CD4-positive, CD25-positive, alpha-beta regulatory T cell (primary cell): ENCODE data around the gene ST6GALNAC3. TPM values are rescaled to one million over a fixed set of nuclear protein-coding genes. Genes with fewer than 3 reads are reported as not detected.

ENCODE experiments used
- ATAC-seq, 2 donors: fragments of 150-1000 bp; cut with Tn5 transposase; one replicate each; pipeline ENCODE4 v1.10.0; 2021; ENCODE audit warnings: low read depth in 2 of 2, moderate number of reproducible peaks in 2 of 2, moderate library complexity in 1 of 2
- DNase-seq, 3 donors: peaks; one replicate each; pipeline versions ENCODE4 v3.0.0 to v3.0.0-alpha.2; 2012 to 2022; ENCODE audit warnings: mixed read lengths in 1 of 3
- H3K27ac ChIP-seq: one replicate; pipeline ENCODE4 v1.7.0; 2013; ENCODE audit warnings: mild to moderate bottlenecking, low read length; ENCODE audit not compliant: insufficient read depth, poor library complexity, severe bottlenecking
- H3K27me3 ChIP-seq: one replicate; pipeline ENCODE4 v1.7.0; 2013; ENCODE audit warnings: low read length; ENCODE audit not compliant: control insufficient read depth, insufficient read depth
- H3K36me3 ChIP-seq: one replicate; pipeline ENCODE4 v1.7.0; 2013; ENCODE audit warnings: mild to moderate bottlenecking, low read length, moderate library complexity; ENCODE audit not compliant: control insufficient read depth, insufficient read depth
- H3K4me1 ChIP-seq: 2 replicates; pipeline ENCODE4 v1.7.0; 2013; ENCODE audit warnings: mild to moderate bottlenecking, low read length; ENCODE audit not compliant: insufficient read depth, control insufficient read depth, poor library complexity, severe bottlenecking
- H3K4me3 ChIP-seq: one replicate; pipeline ENCODE4 v1.7.0; 2013; ENCODE audit warnings: low read depth, mild to moderate bottlenecking, low read length, moderate library complexity
- H3K9me3 ChIP-seq, 2 experiments: 1 replicate in 1 of 2; 2 replicates in 1 of 2; pipeline ENCODE4 v1.7.0; 2013; ENCODE audit warnings: low read length in 2 of 2, mild to moderate bottlenecking in 1 of 2, moderate library complexity in 1 of 2; ENCODE audit not compliant: control insufficient read depth in 2 of 2
- H3K27ac Mint-ChIP-seq, 3 donors: one replicate each; pipeline ENCODE4 v1.8.0; 2020 to 2022; ENCODE audit warnings: mild to moderate bottlenecking in 3 of 3, mixed read lengths in 3 of 3, moderate library complexity in 2 of 3
- H3K27me3 Mint-ChIP-seq: one replicate; pipeline ENCODE4 v1.8.0; 2022; ENCODE audit warnings: mild to moderate bottlenecking, mixed read lengths
- H3K36me3 Mint-ChIP-seq: one replicate; pipeline ENCODE4 v1.8.0; 2020; ENCODE audit warnings: mixed read lengths
- H3K4me1 Mint-ChIP-seq, 4 donors: one replicate each; pipeline ENCODE4 v1.8.0; 2020 to 2022; ENCODE audit warnings: mixed read lengths in 4 of 4, mild to moderate bottlenecking in 1 of 4
- H3K4me3 Mint-ChIP-seq, 4 donors: one replicate each; pipeline ENCODE4 v1.8.0; 2020 to 2022; ENCODE audit warnings: mild to moderate bottlenecking in 4 of 4, mixed read lengths in 4 of 4, moderate library complexity in 3 of 4
- H3K9me3 Mint-ChIP-seq, 7 donors: one replicate each; pipeline ENCODE4 v1.8.0; 2020 to 2022; ENCODE audit warnings: mixed read lengths in 7 of 7, mild to moderate bottlenecking in 3 of 7, moderate library complexity in 2 of 7
- polyA plus RNA-seq, 4 donors: library from polyadenylated mRNA; unstranded; fragments of 300-500 nt; fragmentation: Illumina TruSeq; gene quantifications; one replicate each; pipeline ENCODE4 v1.2.3, GENCODE V29; 2021
- total RNA-seq: library from RNA; stranded (reverse); gene quantifications from one replicate; pipeline ENCODE4 v1.2.3, GENCODE V29; 2022

The ST6GALNAC3 gene
- total and polyA plus RNA-seq, 5 donors from 2014 or later: 0.03 to 3.4 (median 0.95) TPM

DNA sequence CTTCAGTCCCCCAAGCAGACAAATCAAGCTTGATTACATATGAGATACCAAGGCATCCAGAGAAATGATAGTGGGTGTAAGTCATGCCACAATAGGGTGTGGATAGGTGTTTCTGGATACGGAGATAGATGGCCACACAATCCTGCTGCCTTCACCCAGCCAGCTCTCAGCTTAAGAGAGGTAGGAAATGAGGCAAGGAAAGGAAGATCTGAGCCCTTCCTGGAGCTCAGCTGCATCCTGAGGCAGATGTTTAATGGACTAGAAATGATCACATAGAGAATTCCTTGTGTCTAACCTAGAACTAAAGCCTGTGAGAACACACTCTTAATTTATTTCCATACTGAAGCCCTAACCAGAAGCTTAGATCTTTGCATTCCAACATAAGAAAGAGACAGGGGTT is 210.3 kb downstream of the ST6GALNAC3 start:
- ATAC-seq (no peak), DNase-seq (no peak)
- Histone ChIP-seq H3K36me3 (no peaks in the 10 kb centered on the region), H3K27ac (no peak overlapping the region), H3K4me3 (no peak overlapping the region), H3K9me3 (no peaks in the 10 kb centered on the region), H3K27me3 (no peaks in the 10 kb centered on the region), H3K4me1 (peaks cover 10% of the 10 kb centered on the region)
- Mint-ChIP-seq H3K9me3 (no peaks in the 10 kb centered on the region), H3K4me3 (peak overlapping the region in 1 of 4 donors; percentile 54), H3K27me3 (peaks cover 4% of the 10 kb centered on the region), H3K27ac (peak overlapping the region in 2 of 3 donors; percentile 7 to 75), H3K36me3 (no peaks in the 10 kb centered on the region), H3K4me1 (peaks cover 4 to 53% (median 22%) of the 10 kb centered on the region in 4 donors)

DNA sequence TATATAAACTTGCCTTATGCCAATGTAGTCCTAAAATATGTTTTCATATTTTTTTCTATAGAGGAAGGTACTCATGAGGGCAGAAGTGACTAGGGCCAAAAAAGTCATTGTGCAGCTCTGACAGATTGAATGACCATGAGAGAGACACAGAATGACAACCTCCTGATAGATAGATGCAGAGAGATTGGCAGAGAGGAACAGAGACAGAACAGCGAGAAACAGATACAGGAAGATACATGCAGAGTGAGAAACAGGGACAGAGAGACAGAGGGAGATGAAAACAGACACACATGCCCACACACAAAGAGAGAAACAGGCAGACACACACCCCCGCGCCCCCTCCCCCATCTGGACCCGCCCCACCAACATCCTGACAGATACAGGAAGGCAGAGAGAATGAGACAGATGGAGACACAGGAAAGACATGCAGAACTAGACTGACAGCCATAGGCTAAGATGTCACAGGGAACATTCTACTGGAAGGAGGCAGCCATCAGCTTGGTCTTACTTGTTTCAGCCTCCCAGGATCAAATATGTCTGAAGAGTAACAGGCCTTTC is 211.1 kb downstream of the ST6GALNAC3 start:
- peak in 1 of 3 donors; percentile 74 for DNase-seq
- no peak overlapping the region for H3K27ac ChIP-seq
- H3K4me1 Mint-ChIP-seq: peaks cover 4 to 61% (median 21%) of the 10 kb centered on the region in 4 donors
- H3K36me3 Mint-ChIP-seq: no peaks in the 10 kb centered on the region
- no peaks in the 10 kb centered on the region for H3K36me3 ChIP-seq
- no peaks in the 10 kb centered on the region for H3K9me3 ChIP-seq
- peak overlapping the region; percentile 7 to 82 (median 53) for H3K27ac Mint-ChIP-seq
- H3K27me3 Mint-ChIP-seq: no peaks in the 10 kb centered on the region
- peak in 1 of 2 donors; percentile 70 for ATAC-seq
- H3K9me3 Mint-ChIP-seq: no peaks in the 10 kb centered on the region
- no peaks in the 10 kb centered on the region for H3K27me3 ChIP-seq
- peaks cover 10% of the 10 kb centered on the region for H3K4me1 ChIP-seq
- H3K4me3 ChIP-seq: no peak overlapping the region
- H3K4me3 Mint-ChIP-seq: peak overlapping the region in 1 of 4 donors; percentile 50

DNA sequence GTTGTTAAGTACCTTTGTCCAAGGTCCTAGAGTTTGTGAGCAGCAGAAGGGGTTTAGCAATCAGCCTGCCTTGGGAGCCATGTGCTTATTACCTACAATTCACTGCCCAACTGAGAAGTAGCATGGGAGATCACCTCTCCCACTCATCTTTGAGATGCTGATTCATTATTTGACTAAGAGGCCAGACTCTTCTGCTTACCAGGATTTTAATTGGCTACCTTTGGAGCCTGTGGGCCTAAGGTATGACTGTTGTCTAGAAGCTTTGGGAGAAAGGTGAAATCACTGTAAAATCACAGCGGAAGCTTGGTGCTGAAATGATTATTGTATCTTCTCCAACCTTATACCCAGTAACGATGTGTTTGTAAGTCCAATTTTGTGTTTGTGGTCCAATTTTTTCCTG is 213.4 kb downstream of the ST6GALNAC3 start:
- DNase-seq (no peak), ATAC-seq (no peak)
- Histone ChIP-seq H3K4me1 (peaks cover 15% of the 10 kb centered on the region), H3K36me3 (no peaks in the 10 kb centered on the region), H3K27ac (no peak overlapping the region), H3K4me3 (no peak overlapping the region), H3K9me3 (no peaks in the 10 kb centered on the region), H3K27me3 (no peaks in the 10 kb centered on the region)
- no peaks in the 10 kb centered on the region for H3K9me3 Mint-ChIP-seq
- H3K36me3 Mint-ChIP-seq: no peaks in the 10 kb centered on the region
- no peaks in the 10 kb centered on the region for H3K27me3 Mint-ChIP-seq
- peaks cover 4 to 75% (median 29%) of the 10 kb centered on the region in 4 donors for H3K4me1 Mint-ChIP-seq
- no peak overlapping the region for H3K4me3 Mint-ChIP-seq
- H3K27ac Mint-ChIP-seq: no peak overlapping the region

DNA sequence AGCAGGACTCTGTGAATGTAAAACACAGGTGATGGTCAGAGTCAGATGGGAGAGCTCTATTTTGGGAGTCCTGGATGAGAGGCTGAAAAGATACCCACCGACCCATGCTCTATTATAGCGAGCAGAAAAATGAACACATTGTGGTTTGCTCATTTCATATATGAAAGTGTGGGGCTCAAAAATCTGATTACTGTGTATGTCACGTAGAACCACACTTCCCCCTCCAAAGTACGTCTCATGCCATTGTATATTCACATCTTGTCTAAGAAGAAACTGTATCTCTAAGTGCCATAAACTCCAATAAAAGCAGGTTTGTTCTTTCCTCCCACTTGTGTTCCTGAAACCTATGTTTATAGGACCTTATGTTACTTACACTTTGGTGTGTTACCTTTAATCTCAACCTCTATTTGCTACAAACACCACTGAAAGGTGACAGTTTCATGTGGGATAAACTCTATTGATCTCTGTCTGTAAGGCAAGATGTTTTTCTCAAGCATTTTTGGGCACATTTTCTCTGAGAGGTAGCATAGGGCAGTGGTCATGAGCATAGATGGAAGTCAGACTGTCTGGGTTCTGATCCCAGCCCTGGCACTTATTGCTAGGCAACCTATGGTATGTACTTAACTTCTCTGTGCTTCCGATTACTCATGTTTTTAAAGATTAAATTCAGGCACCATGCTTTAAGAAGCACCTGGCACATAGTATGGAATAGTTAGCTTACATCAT is 214.4 kb downstream of the ST6GALNAC3 start:
- H3K4me3 Mint-ChIP-seq: peak overlapping the region in 1 of 4 donors; percentile 53
- H3K36me3 Mint-ChIP-seq: no peaks in the 10 kb centered on the region
- Histone ChIP-seq H3K27me3 (no peaks in the 10 kb centered on the region), H3K4me3 (no peak overlapping the region), H3K9me3 (no peaks in the 10 kb centered on the region), H3K4me1 (peaks cover 15% of the 10 kb centered on the region), H3K27ac (no peak overlapping the region), H3K36me3 (no peaks in the 10 kb centered on the region)
- H3K27ac Mint-ChIP-seq: peak overlapping the region in 1 of 3 donors; percentile 63
- DNase-seq (no peak), ATAC-seq (no peak)
- H3K27me3 Mint-ChIP-seq: no peaks in the 10 kb centered on the region
- H3K4me1 Mint-ChIP-seq: peaks cover 4 to 84% (median 37%) of the 10 kb centered on the region in 4 donors
- H3K9me3 Mint-ChIP-seq: no peaks in the 10 kb centered on the region

DNA sequence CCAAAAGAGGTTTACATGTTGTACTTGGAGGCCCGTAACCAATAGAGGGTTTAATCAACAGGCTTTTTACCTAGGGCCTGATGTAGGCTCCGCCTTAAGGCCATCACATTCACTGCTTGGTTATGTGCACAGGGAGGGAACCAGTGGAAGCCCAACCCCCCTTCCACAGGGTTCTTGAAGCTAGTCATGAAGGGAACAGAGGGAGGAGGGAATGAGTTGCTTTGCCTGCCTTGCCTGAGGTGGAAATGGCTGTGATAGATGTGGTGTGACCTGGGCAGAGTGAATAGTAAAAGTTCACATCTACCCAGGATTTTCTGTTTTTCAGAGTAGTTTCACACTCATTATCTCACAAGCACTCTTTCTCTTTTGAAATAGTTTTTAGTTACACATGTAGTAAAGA is 215.1 kb downstream of the ST6GALNAC3 start:
- Histone ChIP-seq H3K27me3 (no peaks in the 10 kb centered on the region), H3K9me3 (no peaks in the 10 kb centered on the region), H3K27ac (no peak overlapping the region), H3K36me3 (no peaks in the 10 kb centered on the region), H3K4me3 (no peak overlapping the region), H3K4me1 (peaks cover 19% of the 10 kb centered on the region)
- no peak overlapping the region for H3K4me3 Mint-ChIP-seq
- no peaks in the 10 kb centered on the region for H3K9me3 Mint-ChIP-seq
- no peaks in the 10 kb centered on the region for H3K27me3 Mint-ChIP-seq
- peak overlapping the region in 1 of 3 donors; percentile 63 for H3K27ac Mint-ChIP-seq
- ATAC-seq: no peak
- no peaks in the 10 kb centered on the region for H3K36me3 Mint-ChIP-seq
- peaks cover 8 to 86% (median 41%) of the 10 kb centered on the region in 4 donors for H3K4me1 Mint-ChIP-seq
- no peak for DNase-seq

DNA sequence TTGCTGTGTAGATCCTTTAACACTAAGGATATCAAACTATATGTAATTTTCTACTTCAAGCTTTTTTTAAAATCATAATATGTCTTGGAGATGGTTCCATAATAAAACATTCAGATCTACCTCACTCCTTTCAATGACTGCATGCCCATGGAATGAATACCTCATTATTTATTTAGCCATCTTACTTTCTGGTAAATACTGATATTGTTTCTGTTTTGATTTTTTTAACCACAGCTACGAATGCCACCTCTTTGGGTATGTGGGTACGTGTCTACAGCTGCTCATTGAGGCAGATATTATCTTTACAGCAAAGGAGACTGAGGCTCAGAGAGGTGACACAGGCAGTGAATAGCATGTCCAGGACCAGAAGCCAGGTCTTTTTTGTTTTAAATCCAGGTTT is 215.7 kb downstream of the ST6GALNAC3 start:
- H3K27ac ChIP-seq: no peak overlapping the region
- no peak overlapping the region for H3K4me3 ChIP-seq
- peak overlapping the region in 1 of 3 donors; percentile 63 for H3K27ac Mint-ChIP-seq
- ATAC-seq (no peak), DNase-seq (no peak)
- no peaks in the 10 kb centered on the region for H3K36me3 ChIP-seq
- peaks cover 11 to 86% (median 44%) of the 10 kb centered on the region in 4 donors for H3K4me1 Mint-ChIP-seq
- H3K9me3 ChIP-seq: no peaks in the 10 kb centered on the region
- no peaks in the 10 kb centered on the region for H3K36me3 Mint-ChIP-seq
- no peaks in the 10 kb centered on the region for H3K9me3 Mint-ChIP-seq
- no peaks in the 10 kb centered on the region for H3K27me3 ChIP-seq
- H3K4me1 ChIP-seq: peaks cover 23% of the 10 kb centered on the region
- H3K4me3 Mint-ChIP-seq: no peak overlapping the region
- H3K27me3 Mint-ChIP-seq: no peaks in the 10 kb centered on the region

DNA sequence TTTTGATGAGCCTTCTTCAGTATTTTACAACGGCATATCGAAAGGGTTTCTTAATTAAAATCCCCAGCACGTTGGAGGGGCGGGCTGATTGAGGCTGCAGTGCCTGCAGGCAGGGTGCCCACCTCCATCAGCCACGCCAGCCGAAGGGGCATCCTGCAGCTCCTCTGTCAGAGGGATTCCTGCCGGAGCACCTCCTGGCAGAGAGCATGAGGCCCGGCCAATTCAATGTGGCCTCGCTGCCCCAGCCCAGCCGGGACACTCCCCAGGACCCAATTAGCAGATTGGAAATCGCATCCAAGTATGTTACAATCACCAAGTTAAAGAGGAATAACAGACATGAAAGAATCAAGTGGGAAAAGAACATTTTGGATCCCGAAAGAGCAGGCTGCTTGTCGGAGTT is 216.6 kb downstream of the ST6GALNAC3 start:
- Mint-ChIP-seq H3K27ac (no peak overlapping the region), H3K4me1 (peaks cover 13 to 87% (median 42%) of the 10 kb centered on the region in 4 donors), H3K4me3 (no peak overlapping the region), H3K27me3 (no peaks in the 10 kb centered on the region), H3K36me3 (no peaks in the 10 kb centered on the region), H3K9me3 (no peaks in the 10 kb centered on the region)
- no peaks in the 10 kb centered on the region for H3K9me3 ChIP-seq
- ATAC-seq (no peak), DNase-seq (no peak)
- no peaks in the 10 kb centered on the region for H3K36me3 ChIP-seq
- no peaks in the 10 kb centered on the region for H3K27me3 ChIP-seq
- no peak overlapping the region for H3K4me3 ChIP-seq
- no peak overlapping the region for H3K27ac ChIP-seq
- peaks cover 16% of the 10 kb centered on the region for H3K4me1 ChIP-seq

DNA sequence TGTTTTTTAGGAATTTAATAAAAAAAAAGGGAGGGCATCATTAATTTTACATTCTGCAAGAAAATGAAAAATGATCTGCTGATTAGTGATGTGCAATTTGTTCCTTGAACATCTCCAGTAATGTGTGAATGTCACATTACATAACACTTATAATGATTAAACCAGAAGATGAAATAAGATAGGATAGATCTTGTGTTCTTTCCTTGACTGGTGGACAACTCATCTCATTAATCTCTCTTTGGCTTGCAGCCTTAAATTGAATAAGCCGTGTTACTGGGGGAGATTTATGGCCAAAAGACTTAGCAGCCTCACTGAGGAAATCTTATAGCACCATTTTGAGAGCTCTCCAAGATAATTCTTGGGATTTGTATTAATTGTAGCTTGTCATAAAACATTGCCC is 217.2 kb downstream of the ST6GALNAC3 start:
- H3K9me3 Mint-ChIP-seq: no peaks in the 10 kb centered on the region
- no peaks in the 10 kb centered on the region for H3K9me3 ChIP-seq
- peaks cover 13 to 85% (median 38%) of the 10 kb centered on the region in 4 donors for H3K4me1 Mint-ChIP-seq
- no peaks in the 10 kb centered on the region for H3K27me3 Mint-ChIP-seq
- no peaks in the 10 kb centered on the region for H3K36me3 Mint-ChIP-seq
- no peak overlapping the region for H3K4me3 ChIP-seq
- H3K4me1 ChIP-seq: peaks cover 16% of the 10 kb centered on the region
- no peak overlapping the region for H3K27ac Mint-ChIP-seq
- no peak overlapping the region for H3K27ac ChIP-seq
- H3K4me3 Mint-ChIP-seq: no peak overlapping the region
- DNase-seq: no peak
- no peak for ATAC-seq
- no peaks in the 10 kb centered on the region for H3K27me3 ChIP-seq
- no peaks in the 10 kb centered on the region for H3K36me3 ChIP-seq
